B cell (primary cell): ENCODE measurements around the gene MOBP.

Experiments used
- CTCF ChIP-seq: fragments of 200-600 bp; IDR thresholded peaks from one replicate; pipeline ENCODE4 v1.8.0; 2022; ENCODE audit warnings: antibody characterized with exemption, mild to moderate bottlenecking
- EZH2 ChIP-seq: IDR thresholded peaks from 2 replicates; pipeline ENCODE4 v1.6.1; 2012; ENCODE audit warnings: borderline replicate concordance, low read depth, mild to moderate bottlenecking, moderate library complexity, low read length; ENCODE audit not compliant: insufficient read depth, poor library complexity, severe bottlenecking

- TF ChIP-seq EZH2 (no peak), CTCF (no peak)
These were observed 24.4 kb downstream of the MOBP start for GRCh38 chr3:39491733-39492350.
